T-cell (primary cell): ENCODE results near the gene GFAP. TPM values are rescaled to one million over a fixed set of nuclear protein-coding genes. Genes with fewer than 3 reads are reported as not detected.

ENCODE experiments used
- ATAC-seq, 4 experiments: fragments of 200-7000 bp in 3 of 4; fragments of 150-1000 bp in 1 of 4; cut with Tn5 transposase; replicated peaks in 1 of 4; 1 replicate in 3 of 4; 2 replicates in 1 of 4; pipeline ENCODE4 v1.10.0; 2021; ENCODE audit warnings: moderate library complexity in 3 of 4, mild to moderate bottlenecking in 2 of 4, moderate number of reproducible peaks in 1 of 4
- CTCF ChIA-PET, 2 donors: fragments of 300-600 bp; sonication (Branson Sonifier 250); formaldehyde crosslinking; loops; one replicate each; lab custom pipeline; 2022; ENCODE audit warnings: antibody characterized with exemption in 2 of 2; lab: Charles Lee
- POLR2A ChIA-PET, 2 donors: fragments of 300-600 bp; sonication (Branson Sonifier 250); formaldehyde crosslinking; loops; one replicate each; lab custom pipeline; 2022; ENCODE audit warnings: antibody characterized with exemption in 2 of 2; lab: Charles Lee
- DNase-seq, 35 experiments: peaks; one replicate each; pipeline versions ENCODE4 v3.0.0 to v3.0.0-alpha.2; 2013 to 2023
- H3K27ac ChIP-seq: one replicate; pipeline ENCODE4 v1.5.1; 2013; ENCODE audit warnings: low read length
- H3K27me3 ChIP-seq, 2 experiments: replicated peaks in 1 of 2; 1 replicate in 1 of 2; 2 replicates in 1 of 2; pipeline versions ENCODE4 v1.6.1 to v1.7.0; 2013; ENCODE audit warnings: low read length in 1 of 2, mixed read lengths in 1 of 2; ENCODE audit not compliant: control insufficient read depth in 2 of 2, insufficient read depth in 2 of 2; ENCODE audit errors: extremely low read depth in 1 of 2
- H3K36me3 ChIP-seq, 2 donors: 1 replicate in 1 of 2; 2 replicates in 1 of 2; pipeline versions ENCODE4 v1.6.1 to v1.7.0; 2013; ENCODE audit warnings: low read length in 1 of 2; ENCODE audit not compliant: control insufficient read depth in 2 of 2, insufficient read depth in 1 of 2; ENCODE audit errors: extremely low read depth in 1 of 2
- H3K4me1 ChIP-seq, 2 experiments: 1 replicate in 1 of 2; 2 replicates in 1 of 2; pipeline versions ENCODE4 v1.6.1 to v1.7.0; 2013; ENCODE audit warnings: low read length in 2 of 2, mixed read lengths in 1 of 2; ENCODE audit not compliant: insufficient read depth in 2 of 2, control insufficient read depth in 1 of 2; ENCODE audit errors: extremely low read depth in 1 of 2
- H3K4me3 ChIP-seq, 2 donors: 1 replicate in 1 of 2; 2 replicates in 1 of 2; pipeline versions ENCODE4 v1.5.1 to v1.7.0; 2013; ENCODE audit warnings: mild to moderate bottlenecking in 2 of 2, low read length in 1 of 2, moderate library complexity in 1 of 2; ENCODE audit not compliant: control insufficient read depth in 1 of 2; ENCODE audit errors: extremely low read depth in 1 of 2
- H3K9me3 ChIP-seq: 2 replicates; pipeline ENCODE4 v1.7.0; 2013
- H3K27ac Mint-ChIP-seq, 2 donors: one replicate each; pipeline ENCODE4 v1.8.0; 2020 to 2021; ENCODE audit warnings: mild to moderate bottlenecking in 2 of 2, mixed read lengths in 2 of 2
- H3K27me3 Mint-ChIP-seq, 2 donors: one replicate each; pipeline ENCODE4 v1.8.0; 2021 to 2022; ENCODE audit warnings: mixed read lengths in 2 of 2
- H3K36me3 Mint-ChIP-seq: one replicate; pipeline ENCODE4 v1.8.0; 2021; ENCODE audit warnings: mixed read lengths
- H3K4me1 Mint-ChIP-seq, 3 donors: one replicate each; pipeline ENCODE4 v1.8.0; 2020 to 2022; ENCODE audit warnings: mixed read lengths in 3 of 3, mild to moderate bottlenecking in 1 of 3
- H3K4me3 Mint-ChIP-seq, 3 donors: one replicate each; pipeline ENCODE4 v1.8.0; 2020 to 2022; ENCODE audit warnings: mild to moderate bottlenecking in 3 of 3, mixed read lengths in 3 of 3, moderate library complexity in 3 of 3
- H3K9me3 Mint-ChIP-seq, 3 donors: one replicate each; pipeline ENCODE4 v1.8.0; 2020 to 2022; ENCODE audit warnings: mixed read lengths in 3 of 3
- WGBS: methylation state at CpG from one replicate; pipeline ENCODE4 v1.1.5; 2013; ENCODE audit warnings: missing lambda C conversion rate; ENCODE audit not compliant: insufficient coverage; 5-methylcytosine and 5-hydroxymethylcytosine counted together
- total RNA-seq, 35 experiments: library from RNA in 6 of 35; stranded (reverse) in 6 of 35; fragments of 120-200 nt in 1 of 35; gene quantifications; one replicate each; pipeline versions ENCODE4 v1.2.1 to v1.2.4 and lab custom pipeline; 2013 to 2026

GFAP gene
- total RNA-seq, 5 donors from 2014 or later (not counting 1 experiment from before 2014, with no cell fraction given) = not detected

DNA sequence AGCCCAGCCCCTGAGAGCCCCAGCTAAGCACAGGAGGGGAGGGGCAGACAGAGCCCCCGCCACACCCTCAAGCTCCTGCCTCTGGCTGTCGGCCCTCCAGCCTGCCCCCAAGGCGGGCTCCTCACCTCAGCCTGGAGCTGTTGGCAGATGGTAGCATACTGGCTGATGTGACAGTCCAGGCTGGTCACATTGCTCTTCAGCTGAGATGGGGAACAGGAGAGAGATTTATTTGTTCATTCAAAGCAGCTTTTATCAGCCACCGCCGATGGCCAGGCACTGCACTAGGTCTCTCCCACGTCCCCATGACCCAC is 17.4 kb upstream of the GFAP start:
- CTCF ChIA-PET = no interaction called here
- Histone ChIP-seq H3K27me3 (no peaks in the 10 kb centered on the region), H3K9me3 (no peaks in the 10 kb centered on the region), H3K27ac (no peak overlapping the region), H3K4me3 (no peak overlapping the region), H3K36me3 (no peaks in the 10 kb centered on the region), H3K4me1 (no peaks in the 10 kb centered on the region)
- H3K4me1 Mint-ChIP-seq = no peaks in the 10 kb centered on the region
- H3K27me3 Mint-ChIP-seq = no peaks in the 10 kb centered on the region
- 91% methylated on average over 4 of the region's 6 CpGs for WGBS
- H3K27ac Mint-ChIP-seq = no peak overlapping the region
- no peaks in the 10 kb centered on the region for H3K36me3 Mint-ChIP-seq
- ATAC-seq = no peak
- H3K4me3 Mint-ChIP-seq = no peak overlapping the region
- POLR2A ChIA-PET = no interaction called here
- DNase-seq = no peak
- no peaks in the 10 kb centered on the region for H3K9me3 Mint-ChIP-seq

DNA sequence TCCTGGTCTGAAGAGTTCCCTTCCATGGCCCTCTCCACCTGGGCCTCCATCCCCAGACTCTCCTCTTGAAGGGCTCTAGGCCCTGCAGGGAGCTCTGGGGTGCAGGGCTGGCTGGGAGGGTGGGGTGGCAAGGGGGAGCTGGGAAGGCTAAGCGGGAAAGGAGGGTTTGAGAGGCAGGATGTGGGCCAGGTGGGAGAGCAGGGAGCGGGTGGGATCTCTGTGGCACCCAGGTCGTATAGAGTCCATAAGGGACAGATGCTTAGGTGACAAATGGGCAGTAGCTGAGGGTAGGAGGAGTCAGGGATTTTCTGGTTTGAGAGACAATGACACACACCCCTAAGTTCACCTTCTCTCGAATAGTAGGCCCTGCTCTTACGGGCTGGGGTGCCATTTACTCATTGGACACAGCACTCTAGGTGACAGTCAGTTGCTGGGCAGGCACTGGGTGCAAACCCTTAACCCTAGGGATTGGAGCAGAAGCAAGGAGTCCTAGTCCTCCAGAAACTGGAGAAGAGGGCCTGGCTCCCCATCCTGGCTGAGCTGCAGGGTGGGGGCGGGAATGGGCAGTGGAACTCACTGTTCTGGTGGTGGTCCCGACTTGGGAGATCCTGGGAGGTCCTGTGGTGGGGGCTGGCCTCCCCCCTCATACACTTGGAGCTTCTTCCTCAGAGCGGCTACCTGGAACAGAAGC is 16.9 kb upstream of the GFAP start:
- ChIA-PET POLR2A (no interaction called here), CTCF (interaction anchor here in 1 of 2 donors (0.6 to 1.1 kb wide), 2 partner anchors 14 to 140 kb away, joined by 3 to 4 read pairs; no protein-coding TSS in a partner anchor)
- no peak overlapping the region for H3K4me3 ChIP-seq
- no peak overlapping the region for H3K27ac ChIP-seq
- no peak overlapping the region for H3K4me3 Mint-ChIP-seq
- no peaks in the 10 kb centered on the region for H3K27me3 Mint-ChIP-seq
- 95% methylated on average over 4 of the region's 8 CpGs for WGBS
- H3K27ac Mint-ChIP-seq = no peak overlapping the region
- H3K9me3 ChIP-seq = no peaks in the 10 kb centered on the region
- H3K4me1 Mint-ChIP-seq = no peaks in the 10 kb centered on the region
- no peaks in the 10 kb centered on the region for H3K4me1 ChIP-seq
- DNase-seq (no peak), ATAC-seq (no peak)
- H3K9me3 Mint-ChIP-seq = no peaks in the 10 kb centered on the region
- H3K36me3 Mint-ChIP-seq = no peaks in the 10 kb centered on the region
- no peaks in the 10 kb centered on the region for H3K36me3 ChIP-seq
- H3K27me3 ChIP-seq = no peaks in the 10 kb centered on the region

DNA sequence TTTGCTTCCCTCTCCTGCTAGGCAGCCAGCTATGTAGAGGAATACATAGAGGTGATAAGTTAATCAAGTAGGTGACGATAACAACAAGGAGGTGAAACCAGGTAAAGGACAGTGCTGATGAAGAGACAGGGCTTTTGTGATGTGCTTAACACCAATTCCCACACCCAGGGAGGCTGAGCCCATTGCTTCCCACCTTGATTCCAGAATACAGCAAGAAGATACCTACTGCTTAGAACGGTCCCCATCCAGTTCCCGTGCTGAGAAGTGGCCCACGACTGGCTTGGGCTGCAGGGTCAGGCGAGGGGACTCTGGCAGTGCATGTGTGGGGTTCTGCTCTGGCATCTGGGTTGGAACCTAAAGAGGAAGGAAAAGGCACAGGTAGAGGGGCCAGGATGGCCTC is 16.1 kb upstream of the GFAP start:
- DNase-seq = no peak
- ChIA-PET CTCF (interaction anchor here in 1 of 2 donors (0.6 to 1.1 kb wide), 2 partner anchors 13 to 140 kb away, joined by 3 to 4 read pairs; no protein-coding TSS in a partner anchor), POLR2A (no interaction called here)
- WGBS = no CpG with 5 or more reads among the region's 5 CpGs
- no peak for ATAC-seq
- Mint-ChIP-seq H3K4me3 (no peak overlapping the region), H3K4me1 (no peaks in the 10 kb centered on the region), H3K27ac (no peak overlapping the region), H3K36me3 (no peaks in the 10 kb centered on the region), H3K27me3 (no peaks in the 10 kb centered on the region), H3K9me3 (no peaks in the 10 kb centered on the region)
- Histone ChIP-seq H3K4me1 (no peaks in the 10 kb centered on the region), H3K4me3 (no peak overlapping the region), H3K27me3 (no peaks in the 10 kb centered on the region), H3K36me3 (no peaks in the 10 kb centered on the region), H3K9me3 (no peaks in the 10 kb centered on the region), H3K27ac (no peak overlapping the region)

DNA sequence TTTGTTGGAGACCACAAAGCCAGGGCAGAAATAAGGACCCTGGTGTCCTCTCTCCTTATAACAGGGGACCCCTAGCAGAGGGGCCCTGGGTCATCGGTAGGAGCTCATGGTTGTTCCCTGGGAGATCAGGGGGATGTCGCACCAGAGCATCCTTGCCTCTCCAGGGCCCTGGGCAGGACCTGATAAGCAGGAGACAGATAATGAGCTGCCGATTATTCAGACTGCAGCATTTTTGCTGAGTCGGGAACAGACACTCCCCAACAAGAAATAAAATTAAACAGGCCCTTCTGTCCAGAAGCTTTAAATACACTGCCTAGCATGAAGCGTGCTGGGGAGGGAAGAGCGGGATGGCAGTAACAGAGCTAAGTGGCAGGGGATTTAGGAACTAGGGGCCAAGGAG is 15.4 kb upstream of the GFAP start:
- H3K36me3 Mint-ChIP-seq = no peaks in the 10 kb centered on the region

DNA sequence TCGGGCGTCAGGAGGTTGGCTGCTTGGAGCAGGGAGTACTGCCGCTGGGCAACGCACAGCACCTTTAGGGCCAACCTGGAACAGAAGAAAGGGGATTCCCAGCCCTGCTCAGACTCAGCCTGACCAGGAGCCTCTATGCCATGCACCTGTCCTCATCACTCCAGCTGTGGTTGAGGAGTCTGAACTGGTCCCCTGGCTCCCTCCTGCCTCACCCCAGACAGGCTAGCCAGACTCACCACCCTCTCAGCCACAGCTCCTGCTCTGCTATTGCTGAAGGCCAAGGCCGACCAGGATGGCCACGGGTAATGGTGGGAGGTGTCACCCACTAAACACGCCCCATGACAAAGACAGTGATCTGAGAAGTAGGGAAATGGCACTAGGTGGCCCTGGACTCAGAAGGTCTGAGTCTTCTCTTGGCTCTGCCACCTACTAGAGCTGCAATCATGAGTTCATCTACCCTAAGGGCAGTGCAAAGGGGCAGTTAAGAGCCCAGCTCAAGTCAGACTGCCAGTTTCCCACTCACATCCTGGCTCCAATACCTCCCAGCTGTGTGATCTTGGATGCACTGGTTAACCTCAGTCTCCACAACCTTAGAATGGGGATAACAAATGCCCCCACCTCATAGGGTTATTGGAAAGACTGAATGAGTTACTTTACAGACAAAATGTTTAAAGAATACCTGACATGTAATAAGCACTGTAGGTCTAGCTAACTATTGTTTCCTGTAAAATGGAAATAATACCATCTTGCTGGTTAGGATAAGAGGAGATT is 13.8 kb upstream of the GFAP start:
- CTCF ChIA-PET = interaction anchor here in 1 of 2 donors (0.6 kb wide), 1 partner anchor 76 kb away, joined by 3 read pairs; no protein-coding TSS in a partner anchor
- Mint-ChIP-seq H3K9me3 (no peaks in the 10 kb centered on the region), H3K4me3 (no peak overlapping the region), H3K27me3 (no peaks in the 10 kb centered on the region), H3K36me3 (no peaks in the 10 kb centered on the region), H3K27ac (no peak overlapping the region), H3K4me1 (no peaks in the 10 kb centered on the region)
- whole genome bisulfite sequencing = 85% methylated on average over 5 of the region's 7 CpGs
- DNase-seq (no peak), ATAC-seq (no peak)
- Histone ChIP-seq H3K4me1 (no peaks in the 10 kb centered on the region), H3K27ac (no peak overlapping the region), H3K36me3 (no peaks in the 10 kb centered on the region), H3K4me3 (no peak overlapping the region), H3K27me3 (no peaks in the 10 kb centered on the region), H3K9me3 (no peaks in the 10 kb centered on the region)
- POLR2A ChIA-PET = no interaction called here

More for the DNA sequence above, 15.4 kb upstream of the GFAP start:
- no peaks in the 10 kb centered on the region for H3K9me3 ChIP-seq
- no peak overlapping the region for H3K27ac Mint-ChIP-seq
- H3K4me3 Mint-ChIP-seq = no peak overlapping the region
- no peak overlapping the region for H3K27ac ChIP-seq
- ChIA-PET CTCF (interaction anchor here in 1 of 2 donors (0.6 kb wide), 1 partner anchor 472 kb away, joined by 4 read pairs; no protein-coding TSS in a partner anchor), POLR2A (interaction anchor here in 1 of 2 donors (0.6 kb wide), 1 partner anchor 82 kb away, joined by 3 read pairs; no protein-coding TSS in a partner anchor)
- DNase-seq (no peak), ATAC-seq (no peak)
- H3K27me3 ChIP-seq = no peaks in the 10 kb centered on the region
- no peaks in the 10 kb centered on the region for H3K4me1 Mint-ChIP-seq
- 100% methylated on average over 3 of the region's 6 CpGs for WGBS
- H3K4me1 ChIP-seq = no peaks in the 10 kb centered on the region
- no peaks in the 10 kb centered on the region for H3K27me3 Mint-ChIP-seq
- no peak overlapping the region for H3K4me3 ChIP-seq
- no peaks in the 10 kb centered on the region for H3K9me3 Mint-ChIP-seq
- no peaks in the 10 kb centered on the region for H3K36me3 ChIP-seq

DNA sequence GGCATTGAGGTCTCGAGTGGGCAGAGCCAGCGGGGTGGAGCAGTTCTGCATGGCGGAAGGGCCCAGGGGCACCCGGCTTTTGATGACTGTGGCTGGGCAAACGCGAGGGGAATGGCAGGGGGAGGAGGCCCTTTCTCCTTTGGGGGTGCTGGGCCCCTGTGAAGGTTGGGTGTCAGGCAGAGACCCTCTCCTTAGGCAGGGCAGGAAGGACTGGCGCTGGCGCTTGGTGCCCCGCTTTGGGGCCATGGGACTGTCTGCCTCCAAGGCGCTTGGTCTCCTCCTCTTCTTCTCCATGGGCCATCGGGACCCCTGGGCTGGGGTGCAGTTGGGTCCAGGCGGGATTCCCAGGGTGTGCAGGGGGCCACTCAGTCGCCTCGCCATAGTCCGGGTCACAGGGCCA is 12.8 kb upstream of the GFAP start:
- Mint-ChIP-seq H3K9me3 (no peaks in the 10 kb centered on the region), H3K4me1 (no peaks in the 10 kb centered on the region), H3K27me3 (peaks cover 0 to under 1% of the 10 kb centered on the region in 2 donors), H3K27ac (no peak overlapping the region), H3K36me3 (no peaks in the 10 kb centered on the region), H3K4me3 (no peak overlapping the region)
- POLR2A ChIA-PET = interaction anchor here in 1 of 2 donors (0.5 kb wide), 1 partner anchor 96 kb away, joined by 3 read pairs; no protein-coding TSS in a partner anchor
- no peak overlapping the region for H3K4me3 ChIP-seq
- H3K36me3 ChIP-seq = no peaks in the 10 kb centered on the region
- ATAC-seq (no peak), DNase-seq (no peak)
- no peak overlapping the region for H3K27ac ChIP-seq
- 98% methylated on average over 8 of the region's 15 CpGs for WGBS
- no peaks in the 10 kb centered on the region for H3K9me3 ChIP-seq
- no peaks in the 10 kb centered on the region for H3K4me1 ChIP-seq
- H3K27me3 ChIP-seq = peaks cover 0 to under 1% of the 10 kb centered on the region in 2 experiments
- CTCF ChIA-PET = no interaction called here
